ENCODE results near the gene METTL17. TPM values are rescaled to one million over a fixed set of nuclear protein-coding genes. Genes with fewer than 3 reads are reported as not detected.

The METTL17 gene
- total RNA-seq, 1 experiment from 2014 or later = 80.5 TPM

DNA sequence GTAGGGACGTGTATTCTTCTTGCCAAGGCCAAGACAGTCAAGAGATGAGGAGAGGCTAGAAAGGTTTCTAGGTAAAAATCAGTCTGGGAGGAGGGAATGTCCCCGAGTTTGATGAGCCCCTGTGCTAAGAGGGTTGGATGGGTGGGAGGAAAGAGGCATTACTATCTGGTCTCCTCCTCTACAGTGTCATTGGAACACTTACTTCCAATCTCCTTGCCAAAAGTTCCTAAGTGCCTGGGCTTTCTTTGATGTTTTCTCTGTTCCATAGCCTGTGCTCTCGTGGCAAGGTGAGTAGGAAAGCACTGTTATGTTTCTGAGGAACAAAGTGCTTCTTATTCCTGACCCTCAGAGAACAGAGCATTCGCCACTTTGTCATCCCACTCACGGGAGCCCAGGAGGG lies 44.9 kb downstream of the METTL17 start, which contains the start of gene RNASE13:
TSS of gene RNASE13 (minus strand) at position 101 of the 400 bp plus-strand sequence. CDS start 519 bp downstream, outside the sequence.
- Histone ChIP-seq H3K36me3 (ENCODE audit: control insufficient read depth, insufficient read depth, low read length) (no peaks in the 10 kb centered on the region), H3K4me1 (peaks cover 21% of the 10 kb centered on the region), H3K9me3 (no peaks in the 10 kb centered on the region), H3K27me3 (replicated peaks; ENCODE audit: control insufficient read depth, insufficient read depth, low read length) (no peaks in the 10 kb centered on the region), H3K4me3 (ENCODE audit: low read depth, low read length) (no peak within 1 kb of the TSS)
- POLR2A ChIA-PET = no interaction called here
- Mint-ChIP-seq H3K27ac (ENCODE audit: unreplicated experiment) (no peak within 1 kb of the TSS), H3K27me3 (ENCODE audit: insufficient read depth, unreplicated experiment) (no peaks in the 10 kb centered on the region), H3K9me3 (ENCODE audit: unreplicated experiment) (no peaks in the 10 kb centered on the region), H3K36me3 (ENCODE audit: insufficient read depth, unreplicated experiment) (no peaks in the 10 kb centered on the region), H3K4me1 (ENCODE audit: low read depth, unreplicated experiment) (peaks cover 20% of the 10 kb centered on the region), H3K4me3 (ENCODE audit: unreplicated experiment) (no peak within 1 kb of the TSS)
- TF ChIP-seq, protein P1, sequence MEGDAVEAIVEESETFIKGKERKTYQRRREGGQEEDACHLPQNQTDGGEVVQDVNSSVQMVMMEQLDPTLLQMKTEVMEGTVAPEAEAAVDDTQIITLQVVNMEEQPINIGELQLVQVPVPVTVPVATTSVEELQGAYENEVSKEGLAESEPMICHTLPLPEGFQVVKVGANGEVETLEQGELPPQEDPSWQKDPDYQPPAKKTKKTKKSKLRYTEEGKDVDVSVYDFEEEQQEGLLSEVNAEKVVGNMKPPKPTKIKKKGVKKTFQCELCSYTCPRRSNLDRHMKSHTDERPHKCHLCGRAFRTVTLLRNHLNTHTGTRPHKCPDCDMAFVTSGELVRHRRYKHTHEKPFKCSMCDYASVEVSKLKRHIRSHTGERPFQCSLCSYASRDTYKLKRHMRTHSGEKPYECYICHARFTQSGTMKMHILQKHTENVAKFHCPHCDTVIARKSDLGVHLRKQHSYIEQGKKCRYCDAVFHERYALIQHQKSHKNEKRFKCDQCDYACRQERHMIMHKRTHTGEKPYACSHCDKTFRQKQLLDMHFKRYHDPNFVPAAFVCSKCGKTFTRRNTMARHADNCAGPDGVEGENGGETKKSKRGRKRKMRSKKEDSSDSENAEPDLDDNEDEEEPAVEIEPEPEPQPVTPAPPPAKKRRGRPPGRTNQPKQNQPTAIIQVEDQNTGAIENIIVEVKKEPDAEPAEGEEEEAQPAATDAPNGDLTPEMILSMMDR (IDR thresholded peaks at IDR 0.05; ENCODE audit: insufficient read depth in 1 of 2, low read depth in 1 of 2, low read length in 1 of 2, severe bottlenecking in 1 of 2, unreplicated experiment in 1 of 2) = no peak
- intact Hi-C loops (cut with micrococcal nuclease; ENCODE audit: unreplicated experiment) = no loop called here
- CTCF ChIA-PET = interaction anchor here (2.1 kb wide), 1 partner anchor 20 kb away, joined by 12 read pairs; no protein-coding TSS in a partner anchor
- BruUV-seq (replicated peaks) = no TSS peak
- DNase-seq = no peak

DNA sequence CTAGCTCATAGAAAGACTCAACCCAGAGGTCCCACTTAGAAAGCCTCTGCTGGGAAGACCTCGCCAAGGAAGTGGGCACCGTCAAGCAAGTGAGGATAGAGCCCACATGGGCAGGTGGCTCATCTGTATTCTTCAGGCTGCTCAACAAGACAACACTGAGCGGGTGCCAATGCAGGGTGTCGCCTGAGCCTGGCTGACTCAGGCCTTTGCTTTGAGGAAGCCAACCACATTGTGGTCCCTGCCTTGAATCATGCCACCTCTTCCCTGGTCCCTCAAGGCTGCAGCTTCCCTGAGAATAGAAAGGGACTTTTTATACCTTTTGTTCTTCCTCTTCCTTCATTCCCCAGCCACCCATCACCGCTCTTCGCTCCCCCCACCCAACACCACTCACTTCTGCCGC lies 47.0 kb downstream of the METTL17 start:
- H3K9me3 Mint-ChIP-seq (ENCODE audit: unreplicated experiment) = no peaks in the 10 kb centered on the region
- no peaks in the 10 kb centered on the region for H3K27me3 ChIP-seq (replicated peaks; ENCODE audit: control insufficient read depth, insufficient read depth, low read length)
- BruUV-seq (replicated peaks) = no TSS peak
- TF ChIP-seq, protein P1 (IDR thresholded peaks at IDR 0.05; ENCODE audit: insufficient read depth in 1 of 2, low read depth in 1 of 2, low read length in 1 of 2, severe bottlenecking in 1 of 2, unreplicated experiment in 1 of 2) = no peak
- H3K4me3 Mint-ChIP-seq (ENCODE audit: unreplicated experiment) = no peak overlapping the region
- peaks cover 24% of the 10 kb centered on the region for H3K4me1 ChIP-seq
- POLR2A ChIA-PET = no interaction called here
- intact Hi-C loops (cut with micrococcal nuclease; ENCODE audit: unreplicated experiment) = no loop called here
- H3K4me3 ChIP-seq (ENCODE audit: low read depth, low read length) = no peak overlapping the region
- no peaks in the 10 kb centered on the region for H3K9me3 ChIP-seq
- H3K27ac Mint-ChIP-seq (ENCODE audit: unreplicated experiment) = no peak overlapping the region
- CTCF ChIA-PET = interaction anchor here (0.6 to 1.4 kb wide), 3 partner anchors 22 to 335 kb away, joined by 3 to 5 read pairs (median 4); no protein-coding TSS in a partner anchor
- peaks cover 21% of the 10 kb centered on the region for H3K4me1 Mint-ChIP-seq (ENCODE audit: low read depth, unreplicated experiment)
- H3K27me3 Mint-ChIP-seq (ENCODE audit: insufficient read depth, unreplicated experiment) = no peaks in the 10 kb centered on the region
- no peaks in the 10 kb centered on the region for H3K36me3 ChIP-seq (ENCODE audit: control insufficient read depth, insufficient read depth, low read length)
- DNase-seq = no peak
- no peaks in the 10 kb centered on the region for H3K36me3 Mint-ChIP-seq (ENCODE audit: insufficient read depth, unreplicated experiment)

DNA sequence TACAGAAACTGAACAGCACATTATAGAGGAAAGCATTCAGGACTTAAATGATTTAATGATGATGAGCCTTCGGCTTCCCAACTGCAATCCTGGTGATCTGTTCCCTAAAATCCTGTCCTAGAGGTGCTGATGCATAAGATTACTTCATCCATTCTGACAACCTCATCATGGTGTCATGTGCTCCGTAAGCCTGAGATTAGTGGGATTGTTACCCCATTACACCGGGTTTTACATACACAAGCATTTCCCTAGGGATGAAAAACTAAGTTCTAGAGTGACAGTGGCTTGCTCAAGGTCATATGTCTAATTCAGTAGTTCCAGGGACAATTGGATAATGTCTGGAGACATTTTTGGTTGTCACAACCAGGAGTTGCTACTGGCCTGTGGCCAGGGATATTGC lies 47.4 kb downstream of the METTL17 start:
- TF ChIP-seq, protein P1 (IDR thresholded peaks at IDR 0.05; ENCODE audit: insufficient read depth in 1 of 2, low read depth in 1 of 2, low read length in 1 of 2, severe bottlenecking in 1 of 2, unreplicated experiment in 1 of 2) = no peak
- CTCF ChIA-PET = interaction anchor here (1.4 kb wide), 1 partner anchor 22 kb away, joined by 4 read pairs; no protein-coding TSS in a partner anchor
- Mint-ChIP-seq H3K4me1 (ENCODE audit: low read depth, unreplicated experiment) (peaks cover 21% of the 10 kb centered on the region), H3K9me3 (ENCODE audit: unreplicated experiment) (no peaks in the 10 kb centered on the region), H3K27ac (ENCODE audit: unreplicated experiment) (no peak overlapping the region), H3K4me3 (ENCODE audit: unreplicated experiment) (no peak overlapping the region), H3K36me3 (ENCODE audit: insufficient read depth, unreplicated experiment) (no peaks in the 10 kb centered on the region), H3K27me3 (ENCODE audit: insufficient read depth, unreplicated experiment) (peaks cover under 1% of the 10 kb centered on the region)
- no peak for DNase-seq
- intact Hi-C loops (cut with micrococcal nuclease; ENCODE audit: unreplicated experiment) = no loop called here
- POLR2A ChIA-PET = no interaction called here
- no TSS peak for BruUV-seq (replicated peaks)
- Histone ChIP-seq H3K27me3 (replicated peaks; ENCODE audit: control insufficient read depth, insufficient read depth, low read length) (no peaks in the 10 kb centered on the region), H3K4me1 (peaks cover 24% of the 10 kb centered on the region), H3K9me3 (no peaks in the 10 kb centered on the region), H3K36me3 (ENCODE audit: control insufficient read depth, insufficient read depth, low read length) (no peaks in the 10 kb centered on the region), H3K4me3 (ENCODE audit: low read depth, low read length) (no peak overlapping the region)

Data from Caco-2 (cell line).